HG02840 (cell line): ENCODE measurements around the gene PEX7.
A peak's percentile ranks its signal among the peaks of the same experiment; 100 is the strongest.
"Not testable (repeated sequence)": the region's sequence is repeated elsewhere in the genome, so short reads cannot be mapped to it uniquely, and the experiment has no call there.

Experiments used
- ATAC-seq: cut with Tn5 transposase; IDR thresholded peaks from one replicate; pipeline ENCODE4 v1.9.1; 2021; ENCODE audit warnings: mild to moderate bottlenecking, moderate library complexity, moderate number of reproducible peaks; ENCODE audit not compliant: unreplicated experiment, low FRiP score

Gene PEX7

GRCh38 chr6:136790411-136791295 is 31.7 kb upstream of the PEX7 start:
- no peak for ATAC-seq

- no peak for ATAC-seq
Measured at GRCh38 chr6:136791296-136792094, 30.9 kb upstream of the PEX7 start.

- ATAC-seq = peak; percentile 15
Measured at GRCh38 chr6:136792095-136792409, 30.3 kb upstream of the PEX7 start.

GRCh38 chr6:136792410-136793262 is 29.8 kb upstream of the PEX7 start, which contains the start of gene MAP3K5:
TSS of gene MAP3K5 (minus strand) at chr6:136792477. CDS start at chr6:136792157, 320 bp downstream.
- peak; percentile 54 for ATAC-seq

- no peak for ATAC-seq
Measured at GRCh38 chr6:136793363-136793762, 29.0 kb upstream of the PEX7 start.

- no peak for ATAC-seq
Measured at GRCh38 chr6:136795386-136795785, 27.0 kb upstream of the PEX7 start.

- no peak for ATAC-seq
Measured at GRCh38 chr6:136795996-136796395, 26.4 kb upstream of the PEX7 start.

GRCh38 chr6:136798044-136798443 is 24.3 kb upstream of the PEX7 start:
- no peak for ATAC-seq

GRCh38 chr6:136801581-136801980 is 20.8 kb upstream of the PEX7 start:
- no peak for ATAC-seq

- no peak for ATAC-seq
Measured at GRCh38 chr6:136803608-136804007, 18.8 kb upstream of the PEX7 start.

GRCh38 chr6:136809091-136809860 is 13.1 kb upstream of the PEX7 start:
- ATAC-seq = no peak

- ATAC-seq = no peak
Measured at GRCh38 chr6:136811272-136811671, 11.1 kb upstream of the PEX7 start.

- no peak for ATAC-seq
Measured at GRCh38 chr6:136812174-136812573, 10.2 kb upstream of the PEX7 start.

- ATAC-seq = not testable (repeated sequence)
Measured at GRCh38 chr6:136815608-136816007, 6.8 kb upstream of the PEX7 start.

- ATAC-seq = no peak
Measured at GRCh38 chr6:136816656-136817055, 5.7 kb upstream of the PEX7 start.

GRCh38 chr6:136820561-136820960 is 1.8 kb upstream of the PEX7 start:
- ATAC-seq = no peak

- ATAC-seq = peak; percentile 4
Measured at GRCh38 chr6:136822046-136822375, 381 bp upstream of the PEX7 start.

- no peak for ATAC-seq
Measured at GRCh38 chr6:136823128-136823660, 802 bp downstream of the PEX7 start.

GRCh38 chr6:136826216-136826615 is 3.8 kb downstream of the PEX7 start:
- ATAC-seq = no peak
